Neural cell (in vitro differentiated cells): ENCODE data around the gene ZDHHC7. TPM values are rescaled to one million over a fixed set of nuclear protein-coding genes. Genes with fewer than 3 reads are reported as not detected.

Experiments
- H2AFZ ChIP-seq: fragments of 200-600, 300-800 bp; sonication (generic), shearing (Covaris generic); 2 replicates; pipeline ENCODE4 v1.6.0; 2014; ENCODE audit warnings: low read depth, mild to moderate bottlenecking, antibody characterized with exemption, low read length, moderate library complexity
- H3F3A ChIP-seq: fragments of 200-600 bp; shearing (Covaris generic); 2 replicates; pipeline ENCODE4 v1.6.1; 2016; ENCODE audit warnings: mild to moderate bottlenecking, moderate library complexity, mixed read lengths, antibody characterized with exemption, low read length; ENCODE audit not compliant: insufficient read depth, poor library complexity, severe bottlenecking
- H3K27ac ChIP-seq: fragments of 200-600, 300-800 bp; sonication (generic), shearing (Covaris generic); 2 replicates; pipeline ENCODE4 v1.5.1; 2014; ENCODE audit warnings: mild to moderate bottlenecking, low read length, moderate library complexity
- H3K27me3 ChIP-seq: fragments of 300-800, 200-600 bp; sonication (generic), shearing (Covaris generic); 2 replicates; pipeline ENCODE4 v1.6.0; 2014; ENCODE audit warnings: mild to moderate bottlenecking, low read depth, low read length, moderate library complexity; ENCODE audit not compliant: insufficient read depth
- H3K36me3 ChIP-seq: fragments of 300-800, 200-600 bp; sonication (generic), shearing (Covaris generic); 2 replicates; pipeline ENCODE4 v1.5.1; 2014; ENCODE audit warnings: mild to moderate bottlenecking, antibody characterized with exemption, low read length, moderate library complexity; ENCODE audit not compliant: insufficient read depth
- H3K4me2 ChIP-seq: fragments of 300-800, 200-600 bp; sonication (generic), shearing (Covaris generic); 2 replicates; pipeline ENCODE4 v1.6.0; 2014; ENCODE audit warnings: mild to moderate bottlenecking, low read length
- H3K4me3 ChIP-seq: fragments of 300-800, 200-600 bp; sonication (generic), shearing (Covaris generic); 2 replicates; pipeline ENCODE4 v1.5.1; 2014; ENCODE audit warnings: mild to moderate bottlenecking, low read length, moderate library complexity
- H3K79me2 ChIP-seq: fragments of 200-600 bp; shearing (Covaris generic); replicated peaks from 2 replicates; pipeline ENCODE4 v1.6.0; 2014; ENCODE audit warnings: mild to moderate bottlenecking, low read length, moderate library complexity; ENCODE audit not compliant: insufficient read depth
- H3K9ac ChIP-seq: fragments of 300-800, 200-600 bp; sonication (generic), shearing (Covaris generic); 2 replicates; pipeline ENCODE4 v1.6.1; 2016; ENCODE audit warnings: mild to moderate bottlenecking, low read length, mixed read lengths
- H3K9me2 ChIP-seq: fragments of 200-600 bp; shearing (Covaris generic); 2 replicates; pipeline ENCODE4 v1.6.1; 2016; ENCODE audit warnings: mild to moderate bottlenecking, low read length, mixed read lengths; ENCODE audit not compliant: insufficient read depth
- H3K9me3 ChIP-seq: fragments of 200-600, 300-800 bp; sonication (generic), shearing (Covaris generic); 2 replicates; pipeline ENCODE4 v1.6.1; 2016; ENCODE audit warnings: mild to moderate bottlenecking, mixed run types, low read length, moderate library complexity, mixed read lengths
- H4K20me1 ChIP-seq: fragments of 200-600 bp; shearing (Covaris generic); 2 replicates; pipeline ENCODE4 v1.6.1; 2016; ENCODE audit warnings: mild to moderate bottlenecking, mixed run types; ENCODE audit not compliant: insufficient read depth
- CTCF ChIP-seq: fragments of 450-650 bp; IDR thresholded peaks from 2 replicates; pipeline ENCODE4 v1.5.1; 2014; ENCODE audit warnings: antibody characterized with exemption, mild to moderate bottlenecking, moderate library complexity; ENCODE audit not compliant: poor library complexity, severe bottlenecking
- EP300 ChIP-seq: fragments of 450-650 bp; conservative IDR thresholded peaks from 2 replicates; pipeline ENCODE4 v1.6.1; 2014; ENCODE audit warnings: antibody characterized with exemption, mild to moderate bottlenecking, moderate library complexity; ENCODE audit not compliant: poor library complexity, severe bottlenecking
- EZH2 ChIP-seq: fragments of 200-600, 300-800 bp; shearing (Covaris generic), sonication (generic); IDR thresholded peaks from 2 replicates; pipeline ENCODE4 v1.6.1; 2014; ENCODE audit warnings: antibody characterized with exemption, low read length, borderline replicate concordance, mild to moderate bottlenecking; ENCODE audit not compliant: insufficient read depth, poor library complexity, severe bottlenecking
- MXI1 ChIP-seq: fragments of 450-650 bp; conservative IDR thresholded peaks from 2 replicates; pipeline ENCODE4 v1.6.1; 2014; ENCODE audit warnings: antibody characterized with exemption, mild to moderate bottlenecking; ENCODE audit not compliant: poor library complexity, severe bottlenecking
- POLR2AphosphoS5 ChIP-seq: IDR thresholded peaks from 2 replicates; pipeline ENCODE4 v1.6.1; 2012
- RAD21 ChIP-seq: fragments of 450-650 bp; conservative IDR thresholded peaks from 2 replicates; pipeline ENCODE4 v1.6.1; 2014; ENCODE audit warnings: antibody characterized with exemption, mild to moderate bottlenecking, moderate library complexity
- REST ChIP-seq: IDR thresholded peaks from 2 replicates; pipeline ENCODE4 v1.6.1; 2012; ENCODE audit warnings: borderline replicate concordance
- SMC3 ChIP-seq: fragments of 450-650 bp; conservative IDR thresholded peaks from 2 replicates; pipeline ENCODE4 v1.6.1; 2014; ENCODE audit warnings: antibody characterized with exemption, mild to moderate bottlenecking, moderate library complexity; ENCODE audit not compliant: poor library complexity
- TAF1 ChIP-seq: IDR thresholded peaks from 2 replicates; pipeline ENCODE4 v1.6.1; 2012; ENCODE audit warnings: low read depth
- polyA plus RNA-seq: library from polyadenylated mRNA; depleted of rRNA; stranded (reverse); fragments of >200 nt; gene quantifications from 2 replicates; pipeline ENCODE4 v1.2.3, GENCODE V29; 2014

The ZDHHC7 gene
- polyA plus RNA-seq, 1 donor from 2014 or later: 33.8 TPM

- Histone ChIP-seq H3K9ac (no peak overlapping the region), H3K9me2 (no peaks in the 10 kb centered on the region), H3K79me2 (no peaks in the 10 kb centered on the region), H4K20me1 (no peaks in the 10 kb centered on the region), H2AFZ (no peak overlapping the region), H3K4me2 (no peak overlapping the region), H3K9me3 (peaks cover 6% of the 10 kb centered on the region), H3K36me3 (no peaks in the 10 kb centered on the region), H3K4me3 (no peak overlapping the region), H3K27me3 (no peaks in the 10 kb centered on the region), H3F3A (no peaks in the 10 kb centered on the region), H3K27ac (no peak overlapping the region)
- TF ChIP-seq EZH2: no peak
- TF ChIP-seq EP300: no peak
- no peak for TF ChIP-seq RAD21
- TF ChIP-seq TAF1: no peak
- no peak for TF ChIP-seq REST
- no peak for TF ChIP-seq CTCF
- TF ChIP-seq POLR2AphosphoS5: no peak
- TF ChIP-seq MXI1: no peak
- no peak for TF ChIP-seq SMC3
These were observed 35.9 kb upstream of the ZDHHC7 start for GRCh38 chr16:85046931-85047866.

- Histone ChIP-seq H4K20me1 (no peaks in the 10 kb centered on the region), H3K9me2 (no peaks in the 10 kb centered on the region)
- TF ChIP-seq REST (no peak), SMC3 (no peak), TAF1 (no peak), MXI1 (no peak)
These were observed 35.2 kb upstream of the ZDHHC7 start for GRCh38 chr16:85046472-85046916.

More at GRCh38 chr16:85046472-85046916, 35.2 kb upstream of the ZDHHC7 start:
- Histone ChIP-seq H3K4me3 (no peak overlapping the region), H3K36me3 (no peaks in the 10 kb centered on the region), H3K27me3 (no peaks in the 10 kb centered on the region), H3K4me2 (no peak overlapping the region), H3K79me2 (no peaks in the 10 kb centered on the region), H3F3A (no peaks in the 10 kb centered on the region), H3K9ac (no peak overlapping the region), H3K27ac (no peak overlapping the region), H3K9me3 (peaks cover 6% of the 10 kb centered on the region), H2AFZ (no peak overlapping the region)
